Adipose tissue (tissue), 3 donors: ENCODE results near the gene NMRAL1. TPM values are rescaled to one million over a fixed set of nuclear protein-coding genes. Genes with fewer than 3 reads are reported as not detected.

Experiments used
- H3K27ac ChIP-seq: one replicate; pipeline ENCODE4 v1.5.1; 2013; ENCODE audit warnings: low read depth, low read length
- WGBS, 3 donors: extraction: QIAGEN DNeasy Blood & Tissue Kit; methylation state at CpG; one replicate each; pipeline ENCODE4 v1.1.7; 2013; 5-methylcytosine and 5-hydroxymethylcytosine counted together
- polyA plus RNA-seq, 3 donors: library from polyadenylated mRNA; stranded (reverse); fragments of 200-250 nt; gene quantifications; one replicate each; pipeline ENCODE4 v1.2.3, GENCODE V29; 2013
- donor health status: healthy with polysubstance abuse.
- donor health status: Bipolar disorder and iron deficiency.
- donor health status: healthy.

Gene NMRAL1
- polyA plus RNA-seq, 3 donors = 33.7 to 38.0 (median 36.4) TPM

GRCh38 chr16:4507588-4508345 lies 33.3 kb upstream of the NMRAL1 start:
- no peak overlapping the region for H3K27ac ChIP-seq
- WGBS, 3 donors = 89 to 90% (median 90%) methylated on average over 17 of the region's 17 CpGs

- H3K27ac ChIP-seq = no peak overlapping the region
- 2 to 9% (median 6%) methylated on average over 3 of the region's 3 CpGs for WGBS, 3 donors
These were observed 32.0 kb upstream of the NMRAL1 start for GRCh38 chr16:4506450-4506849.

- WGBS, 3 donors = 59 to 78% (median 62%) methylated on average over 13 of the region's 13 CpGs
- H3K27ac ChIP-seq = peak overlapping the region; percentile 15
These were observed 31.1 kb upstream of the NMRAL1 start for GRCh38 chr16:4505356-4506147.

- WGBS, 3 donors = 27 to 47% (median 33%) methylated on average over 5 of the region's 5 CpGs
- no peak overlapping the region for H3K27ac ChIP-seq
These were observed 26.6 kb upstream of the NMRAL1 start for GRCh38 chr16:4501071-4501478.

- WGBS, 3 donors = 27 to 59% (median 42%) methylated on average over 3 of the region's 3 CpGs
- H3K27ac ChIP-seq = no peak overlapping the region
These were observed 25.8 kb upstream of the NMRAL1 start for GRCh38 chr16:4500272-4500671.

GRCh38 chr16:4499196-4499555 lies 24.8 kb upstream of the NMRAL1 start:
- WGBS, 3 donors = 94 to 99% (median 94%) methylated on average over 4 of the region's 4 CpGs
- H3K27ac ChIP-seq = no peak overlapping the region

GRCh38 chr16:4498546-4499195 lies 24.2 kb upstream of the NMRAL1 start:
- WGBS, 3 donors = 44 to 91% (median 84%) methylated on average over 8 of the region's 8 CpGs

GRCh38 chr16:4496305-4496704 lies 21.9 kb upstream of the NMRAL1 start:
- H3K27ac ChIP-seq = no peak overlapping the region
- WGBS, 3 donors = 90 to 96% (median 93%) methylated on average over 4 of the region's 4 CpGs

More at GRCh38 chr16:4498546-4499195, 24.2 kb upstream of the NMRAL1 start:
- no peak overlapping the region for H3K27ac ChIP-seq

- WGBS, 3 donors = 95 to 100% (median 98%) methylated on average over 2 of the region's 2 CpGs
- H3K27ac ChIP-seq = no peak overlapping the region
These were observed 21.3 kb upstream of the NMRAL1 start for GRCh38 chr16:4495766-4496165.

- WGBS, 3 donors = 85 to 90% (median 87%) methylated on average over 6 of the region's 6 CpGs
- H3K27ac ChIP-seq = no peak overlapping the region
These were observed 20.5 kb upstream of the NMRAL1 start for GRCh38 chr16:4494746-4495490.

GRCh38 chr16:4491898-4492297 lies 17.5 kb upstream of the NMRAL1 start:
- H3K27ac ChIP-seq = no peak overlapping the region
- WGBS, 3 donors = 87 to 97% (median 95%) methylated on average over 4 of the region's 4 CpGs

GRCh38 chr16:4489030-4489429 lies 14.6 kb upstream of the NMRAL1 start:
- WGBS, 3 donors = 82 to 92% (median 90%) methylated on average over 5 of the region's 5 CpGs
- no peak overlapping the region for H3K27ac ChIP-seq

- H3K27ac ChIP-seq = no peak overlapping the region
- WGBS, 3 donors = 59 to 76% (median 65%) methylated on average over 1 of the region's 1 CpG
These were observed 14.1 kb upstream of the NMRAL1 start for GRCh38 chr16:4488499-4488967.

- WGBS, 3 donors = 43 to 66% (median 59%) methylated on average over 5 of the region's 5 CpGs
- no peak overlapping the region for H3K27ac ChIP-seq
These were observed 13.6 kb upstream of the NMRAL1 start for GRCh38 chr16:4487955-4488498.

GRCh38 chr16:4486126-4486893 lies 11.9 kb upstream of the NMRAL1 start:
- WGBS, 3 donors = 70 to 93% (median 81%) methylated on average over 3 of the region's 3 CpGs
- peak overlapping the region; percentile 52 for H3K27ac ChIP-seq

GRCh38 chr16:4481963-4482362 lies 7.5 kb upstream of the NMRAL1 start:
- H3K27ac ChIP-seq = no peak overlapping the region
- WGBS, 3 donors = 86 to 91% (median 90%) methylated on average over 1 of the region's 1 CpG

GRCh38 chr16:4481526-4481925 lies 7.1 kb upstream of the NMRAL1 start:
- WGBS, 3 donors = 30 to 80% (median 71%) methylated on average over 2 of the region's 2 CpGs
- no peak overlapping the region for H3K27ac ChIP-seq
